GM19240 (cell line): ENCODE results near the gene ADCY2.

Source experiments
- DNase-seq: peaks from one replicate; pipeline ENCODE4 v3.0.0; 2011; ENCODE audit warnings: low spot score; ENCODE audit not compliant: insufficient read length

Gene ADCY2

DNA sequence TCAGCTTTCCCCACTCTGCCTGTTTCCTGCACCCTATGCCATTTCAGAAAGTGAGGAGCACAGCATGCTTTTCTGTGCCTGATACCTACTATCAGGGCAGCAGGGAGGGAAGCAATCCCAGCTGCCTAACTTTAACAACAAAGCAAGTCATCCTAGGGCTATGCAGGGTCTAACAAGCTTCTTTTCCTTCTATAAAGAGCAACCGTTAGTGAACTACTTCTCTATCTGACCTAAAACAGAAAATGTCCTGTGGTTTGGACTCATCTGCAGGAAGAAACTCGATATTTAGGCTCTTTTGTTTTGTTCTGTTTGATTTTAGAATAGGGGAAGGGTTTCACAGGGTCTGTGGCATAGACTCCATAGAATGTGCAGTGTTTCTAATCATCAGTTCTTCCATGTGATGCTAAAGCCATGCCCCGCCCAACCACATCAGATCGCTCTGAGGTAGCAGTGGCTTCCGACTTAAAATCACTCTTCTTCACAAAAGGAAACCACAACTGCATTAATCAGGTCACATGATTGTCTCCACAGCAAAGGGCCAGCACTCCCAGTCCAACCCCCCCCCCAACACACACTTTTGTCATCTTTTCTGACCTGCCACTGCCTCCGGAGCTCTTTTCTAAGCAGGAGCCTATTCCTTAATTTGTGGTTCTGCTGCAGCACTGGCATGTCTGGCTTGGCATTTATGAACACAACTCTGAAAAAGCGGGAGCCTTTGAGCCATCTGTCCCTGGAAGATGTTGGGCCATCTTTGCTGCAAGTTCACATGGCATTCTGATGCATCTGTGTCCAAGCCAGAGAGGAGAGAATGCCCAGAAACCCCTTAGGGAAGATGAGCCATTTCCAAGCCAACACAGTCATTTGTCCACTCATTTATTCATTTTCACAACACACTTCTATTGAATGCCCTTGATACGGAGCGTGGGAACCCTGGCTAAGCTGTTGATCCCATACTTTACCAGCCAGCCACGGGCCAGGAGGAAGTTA is 383.4 kb downstream of the ADCY2 start:
- DNase-seq = no peak

DNA sequence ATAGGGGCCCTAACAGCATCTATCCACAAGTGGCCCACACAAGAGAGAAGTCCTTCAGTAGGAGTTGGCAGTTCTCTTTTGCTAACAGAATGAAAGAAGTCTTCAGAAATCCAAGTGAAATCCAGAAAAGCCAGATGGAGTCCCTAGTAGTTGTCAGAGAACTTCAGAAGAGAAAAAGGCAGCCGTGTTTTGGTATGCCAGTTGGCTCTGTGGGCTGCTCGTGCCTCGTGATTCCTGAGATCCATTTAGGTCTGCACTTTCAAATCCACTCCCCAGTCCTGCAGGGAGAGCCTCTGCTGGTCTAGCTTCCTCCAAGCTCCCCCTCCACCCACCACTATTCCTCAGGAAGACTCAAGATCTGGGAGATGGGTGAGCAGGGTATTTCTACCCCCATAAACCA is 386.0 kb downstream of the ADCY2 start:
- DNase-seq = no peak

- DNase-seq = no peak
Measured at GRCh38 chr5:7784683-7785380, 388.9 kb downstream of the ADCY2 start.

DNA sequence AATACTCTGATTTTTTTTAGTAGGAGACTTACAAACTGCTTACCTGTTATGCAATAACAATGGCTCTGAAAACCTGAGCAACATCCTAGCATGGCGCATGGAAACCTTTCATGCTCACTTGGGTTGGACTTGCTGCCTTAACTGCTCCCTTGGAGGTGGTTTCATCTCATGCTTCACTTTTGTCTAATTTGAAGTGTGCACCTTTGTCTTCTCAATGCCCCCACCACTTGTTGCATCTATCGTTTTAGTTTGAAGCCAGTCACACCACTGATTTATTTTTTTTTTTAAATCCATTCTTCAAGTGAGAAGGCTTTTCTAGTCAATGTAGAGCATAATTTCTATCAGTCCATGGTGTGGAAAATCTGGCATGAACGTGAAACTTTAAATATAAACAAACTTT is 391.8 kb downstream of the ADCY2 start:
- no peak for DNase-seq

DNA sequence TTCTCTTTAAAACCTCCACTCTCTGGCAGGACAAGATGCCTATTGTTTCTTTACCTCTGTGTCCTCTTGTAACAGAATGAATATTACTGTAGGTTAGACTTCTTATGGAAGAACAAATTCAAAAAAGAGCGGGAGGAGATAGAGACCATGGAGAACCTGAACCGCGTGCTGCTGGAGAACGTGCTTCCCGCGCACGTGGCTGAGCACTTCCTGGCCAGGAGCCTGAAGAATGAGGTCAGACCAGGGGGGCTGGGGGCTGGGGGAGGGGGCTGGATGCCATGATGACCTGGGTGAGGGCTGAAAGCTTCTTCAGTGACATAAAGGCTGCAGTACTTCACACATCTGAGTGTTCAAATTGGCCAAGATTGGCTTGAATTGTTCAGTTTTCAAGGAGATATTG is 393.6 kb downstream of the ADCY2 start:
- DNase-seq = no peak

GRCh38 chr5:7793895-7794294 is 398.0 kb downstream of the ADCY2 start:
- no peak for DNase-seq

GRCh38 chr5:7794311-7794710 is 398.4 kb downstream of the ADCY2 start:
- no peak for DNase-seq

DNA sequence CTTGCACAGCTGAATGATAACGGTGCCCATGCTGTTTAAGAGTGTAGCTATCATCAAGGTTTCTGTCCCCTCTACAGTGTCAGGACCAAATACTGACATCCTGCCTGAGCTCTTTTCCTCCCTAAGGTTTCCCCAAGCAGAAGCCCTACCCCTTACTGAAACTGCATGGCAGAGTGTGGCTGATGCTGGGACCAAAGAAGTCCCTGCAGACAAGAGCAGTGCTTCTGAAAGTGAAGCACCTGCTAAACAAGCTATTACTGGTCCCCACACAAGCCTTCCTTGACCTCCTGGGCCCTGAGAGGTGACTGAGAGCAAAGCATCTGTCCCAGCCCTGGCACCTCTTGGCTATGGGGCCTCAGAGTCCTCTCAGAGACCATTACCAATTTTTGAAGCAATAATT is 398.9 kb downstream of the ADCY2 start:
- no peak for DNase-seq

- DNase-seq = no peak
Measured at GRCh38 chr5:7795306-7795705, 399.4 kb downstream of the ADCY2 start.

- DNase-seq = no peak
Measured at GRCh38 chr5:7801891-7802614, 406.1 kb downstream of the ADCY2 start.

DNA sequence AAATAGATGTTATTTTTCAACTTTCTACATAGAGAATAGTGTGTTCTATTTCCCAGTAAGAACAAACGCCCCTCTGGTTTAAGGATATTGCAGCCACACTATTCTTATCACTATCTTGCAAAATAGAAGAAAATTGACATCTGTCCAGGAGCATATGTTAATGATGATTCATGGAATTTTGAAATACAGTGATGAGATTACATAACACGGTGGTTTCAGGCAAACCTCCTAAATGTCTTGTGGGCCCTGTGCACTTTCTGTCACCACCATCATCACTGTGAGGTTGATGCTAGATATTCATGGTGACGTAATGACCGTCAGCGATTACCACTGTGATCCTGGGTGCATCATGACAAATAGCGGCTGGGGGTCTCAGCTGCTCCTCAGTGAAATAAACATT is 406.9 kb downstream of the ADCY2 start:
- DNase-seq = no peak

DNA sequence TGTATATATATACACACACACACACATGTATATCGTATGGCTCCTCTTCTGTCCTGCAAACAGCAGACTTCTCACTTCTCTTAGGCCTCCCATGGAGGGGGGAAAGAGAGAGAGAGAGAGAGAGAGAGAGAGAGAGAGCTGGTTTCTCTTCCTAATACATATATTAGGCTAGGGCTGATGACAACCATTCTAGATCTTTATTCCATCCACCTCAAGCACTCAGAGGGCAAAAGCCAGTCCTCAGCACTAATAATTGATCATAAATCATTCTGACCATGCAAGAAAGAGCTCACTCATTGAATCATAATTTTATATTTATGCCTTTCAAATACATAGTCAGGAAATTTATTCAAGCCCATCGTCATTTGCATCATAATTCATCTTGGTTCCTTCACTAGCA is 408.0 kb downstream of the ADCY2 start:
- DNase-seq = no peak

- DNase-seq = no peak
Measured at GRCh38 chr5:7805379-7805778, 409.4 kb downstream of the ADCY2 start.

DNA sequence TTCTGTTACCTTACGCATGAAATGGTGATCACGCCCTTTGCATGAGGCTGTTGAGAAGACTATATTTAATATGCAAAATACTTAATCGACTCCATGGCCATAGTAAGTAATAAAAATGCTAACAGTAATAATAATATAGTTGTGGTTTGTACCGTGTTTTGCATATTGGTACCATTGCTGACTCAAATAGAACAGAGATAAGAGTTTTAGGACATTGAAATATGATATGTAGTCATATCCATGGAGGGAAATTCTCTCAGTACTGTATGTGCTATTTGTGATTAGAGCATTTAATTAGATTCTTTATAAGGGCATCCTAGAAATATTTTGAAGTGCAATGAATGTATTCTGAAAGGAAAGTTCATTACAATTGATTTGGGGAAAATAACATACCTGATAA is 413.1 kb downstream of the ADCY2 start:
- no peak for DNase-seq

GRCh38 chr5:7811715-7812114 is 415.8 kb downstream of the ADCY2 start:
- DNase-seq = no peak

DNA sequence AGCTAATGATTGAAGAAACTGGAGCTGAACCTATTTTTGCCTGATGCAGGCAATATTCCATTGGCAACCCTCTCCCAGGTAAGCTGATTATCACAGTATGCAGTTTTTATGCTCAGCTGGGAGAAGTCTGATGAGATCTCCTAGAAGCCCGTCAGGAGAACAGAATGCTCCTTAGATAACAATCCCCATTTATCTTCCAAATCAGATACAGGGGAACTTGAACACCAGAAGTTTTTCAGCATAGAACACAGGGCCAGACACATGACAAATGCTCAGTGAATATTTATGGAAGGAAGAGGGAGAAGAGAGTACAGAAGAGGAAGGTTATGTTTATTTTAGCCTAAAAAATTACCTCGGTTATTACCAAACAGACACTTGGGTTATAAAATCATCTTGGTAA is 417.1 kb downstream of the ADCY2 start:
- DNase-seq = no peak

DNA sequence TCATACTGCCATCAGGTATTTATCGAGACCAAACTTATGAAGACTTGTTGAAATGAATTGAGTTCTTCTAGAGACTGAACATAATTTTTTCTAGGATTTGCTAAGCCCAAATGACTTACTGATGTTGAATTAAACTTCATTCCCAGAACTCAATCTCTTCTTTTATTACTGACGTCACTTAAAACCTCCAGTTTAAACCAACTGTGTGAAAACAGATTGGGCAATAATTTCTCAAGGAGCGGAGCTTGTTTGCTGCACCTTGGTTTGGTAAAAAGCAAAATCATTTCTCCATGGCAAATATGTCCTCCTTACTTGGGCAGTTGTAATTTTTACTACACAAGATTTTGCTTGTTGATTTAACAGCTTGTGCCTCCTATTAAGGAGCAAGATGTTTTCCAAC is 417.6 kb downstream of the ADCY2 start:
- no peak for DNase-seq

- no peak for DNase-seq
Measured at GRCh38 chr5:7814816-7815215, 418.9 kb downstream of the ADCY2 start.

DNA sequence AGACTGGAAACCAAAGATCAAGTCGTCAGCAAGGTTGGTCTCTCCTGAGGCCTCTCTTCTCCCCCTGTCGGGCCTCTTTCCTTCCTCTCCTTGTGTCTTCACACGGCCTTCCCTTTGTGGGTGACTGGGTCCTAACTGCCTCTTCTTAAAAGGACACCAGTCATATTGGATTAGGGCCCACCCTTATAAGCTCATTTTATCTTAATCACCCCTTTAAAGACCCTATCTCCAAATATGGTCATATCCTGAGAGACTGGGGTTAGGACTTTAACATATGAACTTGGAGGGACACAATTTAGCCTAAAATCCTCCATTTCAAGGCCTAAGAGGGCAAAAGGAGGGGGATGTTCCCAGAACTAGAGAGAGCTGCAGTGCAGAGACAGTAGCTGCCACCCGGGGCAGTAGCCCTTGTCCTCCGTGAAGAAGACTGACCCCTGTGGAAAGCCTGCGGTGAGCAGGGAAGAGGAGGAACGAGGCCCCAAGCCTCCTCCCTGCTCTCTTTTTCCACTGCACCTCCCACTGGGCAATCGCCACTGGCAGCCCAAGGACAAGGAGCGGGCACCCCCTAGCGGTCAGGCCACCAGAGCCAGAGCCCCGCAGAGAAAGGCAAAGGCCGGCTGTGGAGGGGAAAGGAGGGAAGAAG is 420.1 kb downstream of the ADCY2 start:
- peak; percentile 68 for DNase-seq

- DNase-seq = no peak
Measured at GRCh38 chr5:7816535-7816901, 420.6 kb downstream of the ADCY2 start.

DNA sequence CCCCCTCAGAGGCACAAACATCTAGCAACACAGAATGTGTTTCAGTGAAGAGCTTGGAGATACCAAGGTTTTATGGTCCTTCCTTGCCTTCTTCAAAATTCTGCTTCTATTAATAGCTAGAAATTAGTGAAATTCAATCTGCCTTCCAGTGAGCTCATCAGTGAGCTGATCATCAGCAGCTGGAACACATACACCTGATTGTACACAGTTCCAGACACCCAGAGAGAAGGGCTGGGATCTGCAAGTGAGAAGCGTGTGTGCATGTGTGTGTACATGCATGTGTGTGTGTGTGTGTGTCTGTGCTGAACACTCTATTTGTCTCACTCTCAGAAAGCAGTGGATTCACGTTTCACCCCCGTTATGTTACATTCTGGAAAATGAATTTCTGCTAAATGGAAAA is 426.5 kb downstream of the ADCY2 start:
- no peak for DNase-seq

GRCh38 chr5:7823594-7823993 is 427.7 kb downstream of the ADCY2 start:
- no peak for DNase-seq
